Measurements from ENCODE around the gene OSER1. TPM values are rescaled to one million over a fixed set of nuclear protein-coding genes. Genes with fewer than 3 reads are reported as not detected.
"Not testable (repeated sequence)": the region's sequence is repeated elsewhere in the genome, so short reads cannot be mapped to it uniquely, and the experiment has no call there.

The OSER1 gene
- total RNA-seq, 2 donors from 2014 or later: 88.5 to 103 TPM

GRCh38 chr20:44204832-44205215 lies 5.7 kb downstream of the OSER1 start:
- peaks cover 36% of the 10 kb centered on the region for H3K4me1 Mint-ChIP-seq
- DNase-seq (no peak), ATAC-seq (no peak)
- no peak overlapping the region for H3K27ac Mint-ChIP-seq
- no peaks in the 10 kb centered on the region for H3K27me3 Mint-ChIP-seq
- H3K4me3 Mint-ChIP-seq: no peak overlapping the region
- H3K9me3 ChIP-seq (ENCODE audit: control insufficient read depth, low read length, poor library complexity, severe bottlenecking): no peaks in the 10 kb centered on the region
- peaks cover 5% of the 10 kb centered on the region for H3K36me3 Mint-ChIP-seq (ENCODE audit: low read depth)

GRCh38 chr20:44204156-44204831 lies 6.3 kb downstream of the OSER1 start:
- Mint-ChIP-seq H3K4me1 (peaks cover 35% of the 10 kb centered on the region), H3K36me3 (ENCODE audit: low read depth) (peaks cover 7% of the 10 kb centered on the region), H3K4me3 (no peak overlapping the region), H3K27ac (no peak overlapping the region), H3K27me3 (no peaks in the 10 kb centered on the region)
- no peaks in the 10 kb centered on the region for H3K9me3 ChIP-seq (ENCODE audit: control insufficient read depth, low read length, poor library complexity, severe bottlenecking)
- ATAC-seq (no peak), DNase-seq (no peak)

GRCh38 chr20:44203161-44203560 lies 7.4 kb downstream of the OSER1 start:
- no peak overlapping the region for H3K27ac Mint-ChIP-seq

GRCh38 chr20:44200983-44201382 lies 9.6 kb downstream of the OSER1 start:
- H3K27me3 Mint-ChIP-seq: no peaks in the 10 kb centered on the region
- no peaks in the 10 kb centered on the region for H3K9me3 ChIP-seq (ENCODE audit: control insufficient read depth, low read length, poor library complexity, severe bottlenecking)
- H3K27ac Mint-ChIP-seq: peak overlapping the region; percentile 79
- no peak overlapping the region for H3K4me3 Mint-ChIP-seq
- no peak for DNase-seq
- H3K4me1 Mint-ChIP-seq: peaks cover 22% of the 10 kb centered on the region
- peaks cover 13% of the 10 kb centered on the region for H3K36me3 Mint-ChIP-seq (ENCODE audit: low read depth)
- no peak for ATAC-seq

More at GRCh38 chr20:44203161-44203560, 7.4 kb downstream of the OSER1 start:
- DNase-seq: no peak
- no peaks in the 10 kb centered on the region for H3K27me3 Mint-ChIP-seq
- H3K36me3 Mint-ChIP-seq (ENCODE audit: low read depth): peaks cover 7% of the 10 kb centered on the region
- peaks cover 26% of the 10 kb centered on the region for H3K4me1 Mint-ChIP-seq
- ATAC-seq: no peak
- H3K4me3 Mint-ChIP-seq: no peak overlapping the region
- no peaks in the 10 kb centered on the region for H3K9me3 ChIP-seq (ENCODE audit: control insufficient read depth, low read length, poor library complexity, severe bottlenecking)

- ATAC-seq (no peak), DNase-seq (no peak)
- Mint-ChIP-seq H3K27ac (peak overlapping the region; percentile 79), H3K36me3 (ENCODE audit: low read depth) (peaks cover 15% of the 10 kb centered on the region), H3K4me3 (no peak overlapping the region), H3K4me1 (peaks cover 25% of the 10 kb centered on the region), H3K27me3 (no peaks in the 10 kb centered on the region)
- H3K9me3 ChIP-seq (ENCODE audit: control insufficient read depth, low read length, poor library complexity, severe bottlenecking): no peaks in the 10 kb centered on the region
Measured at GRCh38 chr20:44200371-44200770, 10.2 kb downstream of the OSER1 start.

- no peak for DNase-seq
- H3K9me3 ChIP-seq (ENCODE audit: control insufficient read depth, low read length, poor library complexity, severe bottlenecking): no peaks in the 10 kb centered on the region
- Mint-ChIP-seq H3K36me3 (ENCODE audit: low read depth) (peaks cover 15% of the 10 kb centered on the region), H3K27me3 (no peaks in the 10 kb centered on the region), H3K4me3 (no peak overlapping the region), H3K27ac (no peak overlapping the region), H3K4me1 (peaks cover 25% of the 10 kb centered on the region)
- no peak for ATAC-seq
Measured at GRCh38 chr20:44199877-44200276, 10.7 kb downstream of the OSER1 start.

- Mint-ChIP-seq H3K4me3 (peak overlapping the region; percentile 12), H3K4me1 (peaks cover 25% of the 10 kb centered on the region), H3K27ac (no peak overlapping the region), H3K36me3 (ENCODE audit: low read depth) (peaks cover 15% of the 10 kb centered on the region), H3K27me3 (no peaks in the 10 kb centered on the region)
- peak; percentile 18 for ATAC-seq
- H3K9me3 ChIP-seq (ENCODE audit: control insufficient read depth, low read length, poor library complexity, severe bottlenecking): no peaks in the 10 kb centered on the region
- no peak for DNase-seq
Measured at GRCh38 chr20:44198872-44199271, 11.7 kb downstream of the OSER1 start.

- H3K9me3 ChIP-seq (ENCODE audit: control insufficient read depth, low read length, poor library complexity, severe bottlenecking): no peaks in the 10 kb centered on the region
- Mint-ChIP-seq H3K27me3 (no peaks in the 10 kb centered on the region), H3K4me1 (peaks cover 24% of the 10 kb centered on the region), H3K27ac (peak overlapping the region; percentile 75), H3K36me3 (ENCODE audit: low read depth) (peaks cover 10% of the 10 kb centered on the region), H3K4me3 (no peak overlapping the region)
- ATAC-seq: peak; percentile 53
- no peak for DNase-seq
Measured at GRCh38 chr20:44196271-44196670, 14.3 kb downstream of the OSER1 start.

GRCh38 chr20:44195605-44196004 lies 15.0 kb downstream of the OSER1 start:
- DNase-seq (no peak), ATAC-seq (no peak)
- no peaks in the 10 kb centered on the region for H3K9me3 ChIP-seq (ENCODE audit: control insufficient read depth, low read length, poor library complexity, severe bottlenecking)
- peak overlapping the region; percentile 75 for H3K27ac Mint-ChIP-seq
- no peak overlapping the region for H3K4me3 Mint-ChIP-seq
- peaks cover 10% of the 10 kb centered on the region for H3K36me3 Mint-ChIP-seq (ENCODE audit: low read depth)
- H3K27me3 Mint-ChIP-seq: peaks cover 4% of the 10 kb centered on the region
- H3K4me1 Mint-ChIP-seq: peaks cover 23% of the 10 kb centered on the region

- DNase-seq: no peak
- Mint-ChIP-seq H3K4me1 (peaks cover 15% of the 10 kb centered on the region), H3K36me3 (ENCODE audit: low read depth) (peaks cover 8% of the 10 kb centered on the region), H3K27ac (no peak overlapping the region), H3K27me3 (peaks cover 9% of the 10 kb centered on the region), H3K4me3 (no peak overlapping the region)
- ATAC-seq: no peak
- H3K9me3 ChIP-seq (ENCODE audit: control insufficient read depth, low read length, poor library complexity, severe bottlenecking): no peaks in the 10 kb centered on the region
Measured at GRCh38 chr20:44193801-44194200, 16.8 kb downstream of the OSER1 start.

GRCh38 chr20:44191640-44192039 lies 18.9 kb downstream of the OSER1 start:
- not testable (repeated sequence) for H3K4me3 Mint-ChIP-seq; H3K9me3 ChIP-seq (ENCODE audit: control insufficient read depth, low read length, poor library complexity, severe bottlenecking); DNase-seq; H3K27ac Mint-ChIP-seq; ATAC-seq; H3K36me3 Mint-ChIP-seq (ENCODE audit: low read depth)
- peaks cover 21% of the 10 kb centered on the region for H3K4me1 Mint-ChIP-seq
- H3K27me3 Mint-ChIP-seq: peaks cover 30% of the 10 kb centered on the region

GRCh38 chr20:44190197-44190852 lies 20.2 kb downstream of the OSER1 start:
- Mint-ChIP-seq H3K36me3 (ENCODE audit: low read depth) (peaks cover 11% of the 10 kb centered on the region), H3K27me3 (peaks cover 42% of the 10 kb centered on the region), H3K4me1 (peaks cover 19% of the 10 kb centered on the region)
- DNase-seq: peak in 1 of 3 donors; percentile 27
- peak; percentile 65 for ATAC-seq
- not testable (repeated sequence) for H3K27ac Mint-ChIP-seq; H3K4me3 Mint-ChIP-seq; H3K9me3 ChIP-seq (ENCODE audit: control insufficient read depth, low read length, poor library complexity, severe bottlenecking)

GRCh38 chr20:44188752-44189151 lies 21.8 kb downstream of the OSER1 start:
- DNase-seq (no peak), ATAC-seq (no peak)
- Mint-ChIP-seq H3K36me3 (ENCODE audit: low read depth) (peaks cover 11% of the 10 kb centered on the region), H3K4me3 (no peak overlapping the region), H3K4me1 (peaks cover 18% of the 10 kb centered on the region), H3K27ac (peak overlapping the region; percentile 47), H3K27me3 (peaks cover 56% of the 10 kb centered on the region)
- H3K9me3 ChIP-seq (ENCODE audit: control insufficient read depth, low read length, poor library complexity, severe bottlenecking): no peaks in the 10 kb centered on the region
